Measurements from ENCODE around the gene CDYL2.

CDYL2 gene

GRCh38 chr16:80776856-80777255 lies 27.5 kb downstream of the CDYL2 start:
- Histone ChIP-seq H3K27me3 (ENCODE audit: control insufficient read depth, insufficient read depth, low read length) (no peaks in the 10 kb centered on the region), H3K36me3 (ENCODE audit: control insufficient read depth, insufficient read depth, low read length) (no peaks in the 10 kb centered on the region), H3K4me1 (ENCODE audit: control insufficient read depth, insufficient read depth, low read length) (no peaks in the 10 kb centered on the region), H3K4me3 (ENCODE audit: low read length) (no peak overlapping the region), H3K9me3 (ENCODE audit: control insufficient read depth, low read length) (no peaks in the 10 kb centered on the region), H3K9ac (ENCODE audit: low read length) (no peak overlapping the region)

- Histone ChIP-seq H3K4me3 (ENCODE audit: low read length) (no peak overlapping the region), H3K9ac (ENCODE audit: low read length) (no peak overlapping the region), H3K4me1 (ENCODE audit: control insufficient read depth, insufficient read depth, low read length) (no peaks in the 10 kb centered on the region), H3K36me3 (ENCODE audit: control insufficient read depth, insufficient read depth, low read length) (no peaks in the 10 kb centered on the region), H3K9me3 (ENCODE audit: control insufficient read depth, low read length) (no peaks in the 10 kb centered on the region), H3K27me3 (ENCODE audit: control insufficient read depth, insufficient read depth, low read length) (no peaks in the 10 kb centered on the region)
These were observed 28.9 kb downstream of the CDYL2 start for GRCh38 chr16:80775450-80775849.

GRCh38 chr16:80766798-80767197 lies 37.6 kb downstream of the CDYL2 start:
- no peak overlapping the region for H3K4me3 ChIP-seq (ENCODE audit: low read length)
- H3K27me3 ChIP-seq (ENCODE audit: control insufficient read depth, insufficient read depth, low read length): no peaks in the 10 kb centered on the region
- no peaks in the 10 kb centered on the region for H3K4me1 ChIP-seq (ENCODE audit: control insufficient read depth, insufficient read depth, low read length)
- H3K9me3 ChIP-seq (ENCODE audit: control insufficient read depth, low read length): no peaks in the 10 kb centered on the region
- H3K36me3 ChIP-seq (ENCODE audit: control insufficient read depth, insufficient read depth, low read length): no peaks in the 10 kb centered on the region
- no peak overlapping the region for H3K9ac ChIP-seq (ENCODE audit: low read length)

GRCh38 chr16:80759419-80760162 lies 44.8 kb downstream of the CDYL2 start:
- no peaks in the 10 kb centered on the region for H3K9me3 ChIP-seq (ENCODE audit: control insufficient read depth, low read length)
- H3K27me3 ChIP-seq (ENCODE audit: control insufficient read depth, insufficient read depth, low read length): no peaks in the 10 kb centered on the region
- no peak overlapping the region for H3K4me3 ChIP-seq (ENCODE audit: low read length)
- H3K9ac ChIP-seq (ENCODE audit: low read length): no peak overlapping the region
- no peaks in the 10 kb centered on the region for H3K4me1 ChIP-seq (ENCODE audit: control insufficient read depth, insufficient read depth, low read length)
- no peaks in the 10 kb centered on the region for H3K36me3 ChIP-seq (ENCODE audit: control insufficient read depth, insufficient read depth, low read length)

- H3K9ac ChIP-seq (ENCODE audit: low read length): no peak overlapping the region
- H3K36me3 ChIP-seq (ENCODE audit: control insufficient read depth, insufficient read depth, low read length): no peaks in the 10 kb centered on the region
- H3K4me3 ChIP-seq (ENCODE audit: low read length): no peak overlapping the region
- H3K4me1 ChIP-seq (ENCODE audit: control insufficient read depth, insufficient read depth, low read length): no peaks in the 10 kb centered on the region
- no peaks in the 10 kb centered on the region for H3K9me3 ChIP-seq (ENCODE audit: control insufficient read depth, low read length)
- no peaks in the 10 kb centered on the region for H3K27me3 ChIP-seq (ENCODE audit: control insufficient read depth, insufficient read depth, low read length)
These were observed 49.9 kb downstream of the CDYL2 start for GRCh38 chr16:80754476-80754875.

- no peak overlapping the region for H3K4me3 ChIP-seq (ENCODE audit: low read length)
- no peaks in the 10 kb centered on the region for H3K9me3 ChIP-seq (ENCODE audit: control insufficient read depth, low read length)
- no peaks in the 10 kb centered on the region for H3K36me3 ChIP-seq (ENCODE audit: control insufficient read depth, insufficient read depth, low read length)
- no peaks in the 10 kb centered on the region for H3K27me3 ChIP-seq (ENCODE audit: control insufficient read depth, insufficient read depth, low read length)
- no peak overlapping the region for H3K9ac ChIP-seq (ENCODE audit: low read length)
- no peaks in the 10 kb centered on the region for H3K4me1 ChIP-seq (ENCODE audit: control insufficient read depth, insufficient read depth, low read length)
These were observed 51.9 kb downstream of the CDYL2 start for GRCh38 chr16:80752541-80752940.

- H3K27me3 ChIP-seq (ENCODE audit: control insufficient read depth, insufficient read depth, low read length): no peaks in the 10 kb centered on the region
- H3K9me3 ChIP-seq (ENCODE audit: control insufficient read depth, low read length): no peaks in the 10 kb centered on the region
- no peaks in the 10 kb centered on the region for H3K4me1 ChIP-seq (ENCODE audit: control insufficient read depth, insufficient read depth, low read length)
- H3K4me3 ChIP-seq (ENCODE audit: low read length): no peak overlapping the region
- H3K36me3 ChIP-seq (ENCODE audit: control insufficient read depth, insufficient read depth, low read length): no peaks in the 10 kb centered on the region
- no peak overlapping the region for H3K9ac ChIP-seq (ENCODE audit: low read length)
These were observed 53.2 kb downstream of the CDYL2 start for GRCh38 chr16:80751167-80751566.

GRCh38 chr16:80746231-80746630 lies 58.2 kb downstream of the CDYL2 start:
- Histone ChIP-seq H3K9me3 (ENCODE audit: control insufficient read depth, low read length) (no peaks in the 10 kb centered on the region), H3K9ac (ENCODE audit: low read length) (no peak overlapping the region), H3K4me1 (ENCODE audit: control insufficient read depth, insufficient read depth, low read length) (no peaks in the 10 kb centered on the region), H3K27me3 (ENCODE audit: control insufficient read depth, insufficient read depth, low read length) (no peaks in the 10 kb centered on the region), H3K4me3 (ENCODE audit: low read length) (no peak overlapping the region), H3K36me3 (ENCODE audit: control insufficient read depth, insufficient read depth, low read length) (no peaks in the 10 kb centered on the region)

- H3K9ac ChIP-seq (ENCODE audit: low read length): no peak overlapping the region
- no peaks in the 10 kb centered on the region for H3K9me3 ChIP-seq (ENCODE audit: control insufficient read depth, low read length)
- no peaks in the 10 kb centered on the region for H3K27me3 ChIP-seq (ENCODE audit: control insufficient read depth, insufficient read depth, low read length)
- H3K4me3 ChIP-seq (ENCODE audit: low read length): no peak overlapping the region
- H3K4me1 ChIP-seq (ENCODE audit: control insufficient read depth, insufficient read depth, low read length): no peaks in the 10 kb centered on the region
- H3K36me3 ChIP-seq (ENCODE audit: control insufficient read depth, insufficient read depth, low read length): no peaks in the 10 kb centered on the region
These were observed 59.5 kb downstream of the CDYL2 start for GRCh38 chr16:80744856-80745255.

- Histone ChIP-seq H3K27me3 (ENCODE audit: control insufficient read depth, insufficient read depth, low read length) (no peaks in the 10 kb centered on the region), H3K9me3 (ENCODE audit: control insufficient read depth, low read length) (no peaks in the 10 kb centered on the region), H3K4me1 (ENCODE audit: control insufficient read depth, insufficient read depth, low read length) (no peaks in the 10 kb centered on the region), H3K4me3 (ENCODE audit: low read length) (no peak overlapping the region), H3K36me3 (ENCODE audit: control insufficient read depth, insufficient read depth, low read length) (no peaks in the 10 kb centered on the region), H3K9ac (ENCODE audit: low read length) (no peak overlapping the region)
These were observed 60.6 kb downstream of the CDYL2 start for GRCh38 chr16:80743772-80744171.

GRCh38 chr16:80743273-80743672 lies 61.1 kb downstream of the CDYL2 start:
- Histone ChIP-seq H3K4me1 (ENCODE audit: control insufficient read depth, insufficient read depth, low read length) (no peaks in the 10 kb centered on the region), H3K36me3 (ENCODE audit: control insufficient read depth, insufficient read depth, low read length) (no peaks in the 10 kb centered on the region), H3K9me3 (ENCODE audit: control insufficient read depth, low read length) (no peaks in the 10 kb centered on the region), H3K4me3 (ENCODE audit: low read length) (no peak overlapping the region), H3K27me3 (ENCODE audit: control insufficient read depth, insufficient read depth, low read length) (no peaks in the 10 kb centered on the region), H3K9ac (ENCODE audit: low read length) (no peak overlapping the region)

GRCh38 chr16:80742331-80742730 lies 62.1 kb downstream of the CDYL2 start:
- H3K9me3 ChIP-seq (ENCODE audit: control insufficient read depth, low read length): no peaks in the 10 kb centered on the region
- no peak overlapping the region for H3K9ac ChIP-seq (ENCODE audit: low read length)
- no peaks in the 10 kb centered on the region for H3K36me3 ChIP-seq (ENCODE audit: control insufficient read depth, insufficient read depth, low read length)
- H3K4me1 ChIP-seq (ENCODE audit: control insufficient read depth, insufficient read depth, low read length): no peaks in the 10 kb centered on the region
- H3K4me3 ChIP-seq (ENCODE audit: low read length): no peak overlapping the region
- no peaks in the 10 kb centered on the region for H3K27me3 ChIP-seq (ENCODE audit: control insufficient read depth, insufficient read depth, low read length)

- Histone ChIP-seq H3K4me3 (ENCODE audit: low read length) (no peak overlapping the region), H3K27me3 (ENCODE audit: control insufficient read depth, insufficient read depth, low read length) (no peaks in the 10 kb centered on the region), H3K9ac (ENCODE audit: low read length) (no peak overlapping the region), H3K36me3 (ENCODE audit: control insufficient read depth, insufficient read depth, low read length) (no peaks in the 10 kb centered on the region), H3K9me3 (ENCODE audit: control insufficient read depth, low read length) (no peaks in the 10 kb centered on the region), H3K4me1 (ENCODE audit: control insufficient read depth, insufficient read depth, low read length) (no peaks in the 10 kb centered on the region)
These were observed 62.7 kb downstream of the CDYL2 start for GRCh38 chr16:80741724-80742123.
